Activated naive CD8-positive, alpha-beta T cell treated with anti-CD3 and anti-CD28 coated beads for 36 hours (primary cell): Measurements from ENCODE around the gene AHNAK. TPM values are rescaled to one million over a fixed set of nuclear protein-coding genes. Genes with fewer than 3 reads are reported as not detected.
A peak's percentile ranks its signal among the peaks of the same experiment; 100 is the strongest.
"Not testable (repeated sequence)": the region's sequence is repeated elsewhere in the genome, so short reads cannot be mapped to it uniquely, and the experiment has no call there.

ENCODE experiments used
- DNase-seq: peaks from one replicate; pipeline ENCODE4 v3.0.0; 2021
- H3K27ac Mint-ChIP-seq: one replicate; pipeline ENCODE4 v1.8.0; 2022; ENCODE audit warnings: mild to moderate bottlenecking, moderate library complexity, mixed read lengths
- H3K27me3 Mint-ChIP-seq: one replicate; pipeline ENCODE4 v1.8.0; 2022; ENCODE audit warnings: mild to moderate bottlenecking, mixed read lengths
- H3K36me3 Mint-ChIP-seq: one replicate; pipeline ENCODE4 v1.8.0; 2021; ENCODE audit warnings: mild to moderate bottlenecking, mixed read lengths
- H3K4me1 Mint-ChIP-seq: one replicate; pipeline ENCODE4 v1.8.0; 2021; ENCODE audit warnings: mixed read lengths
- H3K4me3 Mint-ChIP-seq: one replicate; pipeline ENCODE4 v1.8.0; 2022; ENCODE audit warnings: mild to moderate bottlenecking, moderate library complexity, mixed read lengths
- H3K9me3 Mint-ChIP-seq: one replicate; pipeline ENCODE4 v1.8.0; 2022; ENCODE audit warnings: mixed read lengths
- total RNA-seq, 2 experiments: library from RNA; stranded (reverse); gene quantifications; one replicate each; pipeline ENCODE4 v1.2.3, GENCODE V29; 2021

AHNAK gene, protein sequence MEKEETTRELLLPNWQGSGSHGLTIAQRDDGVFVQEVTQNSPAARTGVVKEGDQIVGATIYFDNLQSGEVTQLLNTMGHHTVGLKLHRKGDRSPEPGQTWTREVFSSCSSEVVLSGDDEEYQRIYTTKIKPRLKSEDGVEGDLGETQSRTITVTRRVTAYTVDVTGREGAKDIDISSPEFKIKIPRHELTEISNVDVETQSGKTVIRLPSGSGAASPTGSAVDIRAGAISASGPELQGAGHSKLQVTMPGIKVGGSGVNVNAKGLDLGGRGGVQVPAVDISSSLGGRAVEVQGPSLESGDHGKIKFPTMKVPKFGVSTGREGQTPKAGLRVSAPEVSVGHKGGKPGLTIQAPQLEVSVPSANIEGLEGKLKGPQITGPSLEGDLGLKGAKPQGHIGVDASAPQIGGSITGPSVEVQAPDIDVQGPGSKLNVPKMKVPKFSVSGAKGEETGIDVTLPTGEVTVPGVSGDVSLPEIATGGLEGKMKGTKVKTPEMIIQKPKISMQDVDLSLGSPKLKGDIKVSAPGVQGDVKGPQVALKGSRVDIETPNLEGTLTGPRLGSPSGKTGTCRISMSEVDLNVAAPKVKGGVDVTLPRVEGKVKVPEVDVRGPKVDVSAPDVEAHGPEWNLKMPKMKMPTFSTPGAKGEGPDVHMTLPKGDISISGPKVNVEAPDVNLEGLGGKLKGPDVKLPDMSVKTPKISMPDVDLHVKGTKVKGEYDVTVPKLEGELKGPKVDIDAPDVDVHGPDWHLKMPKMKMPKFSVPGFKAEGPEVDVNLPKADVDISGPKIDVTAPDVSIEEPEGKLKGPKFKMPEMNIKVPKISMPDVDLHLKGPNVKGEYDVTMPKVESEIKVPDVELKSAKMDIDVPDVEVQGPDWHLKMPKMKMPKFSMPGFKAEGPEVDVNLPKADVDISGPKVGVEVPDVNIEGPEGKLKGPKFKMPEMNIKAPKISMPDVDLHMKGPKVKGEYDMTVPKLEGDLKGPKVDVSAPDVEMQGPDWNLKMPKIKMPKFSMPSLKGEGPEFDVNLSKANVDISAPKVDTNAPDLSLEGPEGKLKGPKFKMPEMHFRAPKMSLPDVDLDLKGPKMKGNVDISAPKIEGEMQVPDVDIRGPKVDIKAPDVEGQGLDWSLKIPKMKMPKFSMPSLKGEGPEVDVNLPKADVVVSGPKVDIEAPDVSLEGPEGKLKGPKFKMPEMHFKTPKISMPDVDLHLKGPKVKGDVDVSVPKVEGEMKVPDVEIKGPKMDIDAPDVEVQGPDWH (N-terminal part only)
- total RNA-seq, result 10 to 100 TPM; 12.3 to 12.5 TPM

DNA sequence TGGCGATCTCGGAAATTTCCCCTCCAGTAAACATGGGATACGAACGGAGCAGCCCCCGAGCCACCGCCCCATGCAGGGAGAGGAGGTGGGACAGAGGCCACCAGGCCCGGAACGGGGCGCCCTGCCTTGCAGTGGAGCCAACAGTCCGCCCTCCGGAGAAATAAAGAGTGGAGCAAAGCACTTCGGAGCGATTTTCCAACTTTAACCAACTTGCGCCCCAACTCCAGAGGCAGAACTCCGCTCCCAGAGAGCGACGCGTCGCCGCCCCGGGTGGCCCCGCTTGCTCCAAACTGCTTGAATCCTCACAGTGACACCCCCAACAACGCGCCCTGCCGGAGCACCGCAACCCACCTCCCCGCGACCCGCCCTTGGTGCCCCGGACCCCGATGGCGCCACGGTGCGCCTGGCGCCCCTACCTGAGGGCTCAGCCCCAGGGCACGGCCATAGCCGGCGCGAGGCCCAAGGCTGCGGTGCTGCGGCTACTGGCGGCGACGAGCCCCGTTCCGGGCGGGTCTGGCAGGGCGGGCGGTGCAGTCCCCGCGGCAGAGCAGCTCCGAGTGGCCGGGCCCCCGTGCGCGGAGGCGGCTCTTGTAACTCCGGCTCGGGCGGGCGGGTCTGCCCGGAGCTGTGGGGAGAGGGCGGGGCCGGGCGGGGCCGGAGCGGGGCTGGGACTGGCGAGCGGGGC, at the start of gene AHNAK:
Gene AHNAK, minus strand, starts transcription at position 563 of the 685 bp plus-strand sequence. CDS start 10,708 bp downstream, outside the sequence.
- peak; percentile 78 for DNase-seq
- Mint-ChIP-seq H3K36me3 (no peaks in the 10 kb centered on the region), H3K9me3 (no peaks in the 10 kb centered on the region), H3K27ac (peak within 1 kb of the TSS; percentile 54), H3K4me1 (peaks cover 59% of the 10 kb centered on the region), H3K4me3 (peak within 1 kb of the TSS; percentile 88), H3K27me3 (peaks cover 5% of the 10 kb centered on the region)

DNA sequence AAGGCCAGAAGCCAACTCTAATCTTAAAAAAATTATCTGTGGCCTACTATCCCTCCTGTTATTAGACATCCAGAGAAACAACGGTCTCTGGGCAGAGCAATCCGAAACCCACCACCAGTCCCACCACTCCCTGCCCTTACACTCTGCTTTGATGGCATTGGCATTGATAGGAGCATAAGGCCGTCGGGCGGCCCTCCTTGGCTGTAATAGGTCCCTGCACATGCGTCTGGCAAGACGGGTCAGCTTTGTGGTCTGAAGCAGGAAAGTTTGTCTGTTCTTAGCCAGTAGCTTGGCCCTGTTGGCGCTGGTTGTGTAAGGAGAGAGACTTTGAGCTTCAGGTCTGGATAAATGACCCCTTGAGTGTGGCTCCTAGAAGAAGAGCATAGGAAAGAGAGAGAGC, 48.5 kb upstream of the AHNAK start:
- Mint-ChIP-seq H3K4me1 (peaks cover 54% of the 10 kb centered on the region), H3K36me3 (peaks cover 68% of the 10 kb centered on the region), H3K27ac (peak overlapping the region; percentile 2), H3K4me3 (no peak overlapping the region), H3K9me3 (peaks cover 1% of the 10 kb centered on the region), H3K27me3 (no peaks in the 10 kb centered on the region)
- no peak for DNase-seq

DNA sequence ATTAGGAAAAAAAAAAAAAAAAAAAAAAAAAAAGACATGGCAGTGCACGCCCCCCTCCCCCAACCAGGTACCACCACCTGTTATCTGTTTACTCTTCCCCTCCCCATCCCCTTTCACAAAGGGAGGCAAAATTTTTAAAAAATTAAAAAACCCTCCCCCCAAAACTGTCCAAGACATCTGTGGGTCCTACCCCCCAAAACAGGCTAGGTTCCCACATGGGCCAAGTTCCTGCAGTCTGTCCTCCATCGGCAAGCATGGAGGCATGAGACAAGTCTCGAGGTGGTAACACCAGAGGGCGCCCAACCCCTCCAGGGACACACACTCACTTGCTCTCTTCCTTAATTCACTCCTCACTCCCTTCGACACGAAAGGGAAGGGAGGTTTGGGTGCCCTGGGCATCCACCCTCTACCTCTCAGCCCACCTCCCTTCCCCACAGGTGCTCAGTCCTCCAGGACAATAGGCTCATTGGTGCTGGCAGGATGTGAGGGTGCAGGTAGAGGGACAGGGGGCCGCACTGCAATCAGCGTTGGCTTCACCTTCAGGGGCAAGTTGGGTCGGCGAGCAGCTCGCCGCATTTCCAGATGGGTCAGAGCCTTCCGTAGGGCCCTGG, 46.9 kb upstream of the AHNAK start:
- Mint-ChIP-seq H3K27me3 (no peaks in the 10 kb centered on the region), H3K4me3 (peak overlapping the region; percentile 69), H3K27ac (peak overlapping the region; percentile 91), H3K4me1 (peaks cover 50% of the 10 kb centered on the region), H3K36me3 (peaks cover 56% of the 10 kb centered on the region), H3K9me3 (no peaks in the 10 kb centered on the region)
- DNase-seq, result peak; percentile 73

DNA sequence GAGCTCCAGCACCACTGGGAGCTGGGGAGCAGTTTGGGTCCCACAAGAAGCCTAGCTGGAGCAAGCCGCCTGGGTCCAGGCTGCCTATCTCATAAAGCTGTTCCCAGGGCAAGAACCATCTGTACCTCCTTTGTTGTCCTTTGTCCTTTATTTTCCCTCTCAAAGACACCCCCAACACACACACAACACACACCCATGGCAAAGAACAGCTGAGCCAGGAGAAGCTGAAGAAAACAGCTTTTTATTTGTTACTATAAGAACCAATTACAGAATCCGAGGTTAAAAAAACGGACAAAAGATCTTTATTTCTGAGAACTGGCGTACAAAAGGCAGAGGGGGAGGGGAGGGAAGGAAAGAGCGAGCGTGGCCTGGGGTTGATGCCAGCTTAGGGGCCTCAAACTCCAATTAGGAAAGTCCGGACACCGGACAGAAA, 46.4 kb upstream of the AHNAK start:
- Mint-ChIP-seq H3K9me3 (no peaks in the 10 kb centered on the region), H3K36me3 (peaks cover 51% of the 10 kb centered on the region), H3K27me3 (no peaks in the 10 kb centered on the region), H3K4me1 (peaks cover 48% of the 10 kb centered on the region), H3K4me3 (no peak overlapping the region), H3K27ac (peak overlapping the region; percentile 98)
- no peak for DNase-seq

DNA sequence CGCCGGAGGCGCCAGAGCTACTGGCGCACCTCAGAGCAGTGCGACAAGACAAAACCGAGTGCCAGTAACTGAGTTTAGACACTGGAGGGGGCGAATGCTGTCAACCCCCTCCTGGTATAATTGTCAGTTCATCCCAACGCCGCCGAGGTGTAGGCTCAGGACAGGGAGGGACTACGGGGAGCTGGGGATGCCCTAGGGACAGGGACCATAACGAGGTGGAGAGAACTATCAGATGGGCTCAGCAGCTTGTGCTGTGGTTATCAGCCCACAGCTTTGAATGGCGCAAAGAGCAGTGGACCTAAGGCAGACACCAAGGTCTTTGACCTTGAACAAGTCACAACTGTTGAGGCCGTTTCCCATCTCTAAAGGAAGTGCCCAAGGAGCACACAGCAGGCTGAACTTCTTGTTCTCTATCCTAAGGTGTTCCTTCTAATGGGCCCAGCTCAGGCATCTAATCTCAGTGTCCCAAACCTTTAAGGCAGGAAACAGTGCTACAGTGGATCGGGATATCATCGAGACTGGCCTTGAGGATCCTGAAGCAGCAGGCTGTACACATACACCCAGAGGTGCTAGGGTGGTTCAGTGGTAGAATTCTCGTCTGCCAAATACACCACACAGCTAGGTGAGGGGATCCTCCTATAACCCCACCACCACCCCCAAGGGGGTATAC, 45.7 kb upstream of the AHNAK start:
- H3K9me3 Mint-ChIP-seq, result no peaks in the 10 kb centered on the region
- peak overlapping the region; percentile 97 for H3K4me3 Mint-ChIP-seq
- no peaks in the 10 kb centered on the region for H3K27me3 Mint-ChIP-seq
- H3K27ac Mint-ChIP-seq, result peak overlapping the region; percentile 98
- DNase-seq, result no peak
- H3K4me1 Mint-ChIP-seq, result peaks cover 45% of the 10 kb centered on the region
- peaks cover 48% of the 10 kb centered on the region for H3K36me3 Mint-ChIP-seq

DNA sequence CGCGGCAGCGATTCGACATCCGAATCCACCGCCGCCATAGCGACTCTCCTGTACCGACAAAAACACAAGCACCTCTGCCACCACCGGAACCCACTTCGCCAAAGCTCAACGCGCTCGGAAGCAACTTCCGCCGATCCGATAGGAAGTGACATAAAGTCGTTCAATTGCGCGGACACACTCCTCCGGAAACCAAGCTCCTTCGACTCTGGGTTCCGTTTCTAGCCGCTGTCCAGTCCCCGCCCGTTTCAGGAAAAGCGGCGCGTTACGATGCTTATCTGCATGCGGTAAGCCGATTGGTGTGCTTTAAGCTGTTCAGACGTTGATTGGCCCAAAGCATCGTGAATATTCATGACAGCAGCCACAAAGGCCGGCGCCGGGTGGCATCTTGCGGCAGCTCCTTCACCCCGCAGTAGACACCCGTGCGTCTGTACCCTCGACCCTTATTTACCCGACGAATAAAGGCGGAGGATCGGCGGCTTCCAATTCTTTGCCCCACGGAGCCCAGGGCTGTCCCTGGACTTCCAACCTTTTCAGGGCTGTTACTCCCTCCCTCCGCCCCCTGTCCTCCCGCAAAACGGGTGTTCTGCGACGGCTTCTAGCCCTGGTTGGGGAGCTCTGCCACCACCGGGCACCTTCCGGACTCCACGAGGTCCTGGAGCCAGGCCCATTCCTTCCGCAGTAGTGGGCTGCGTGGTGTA, 45.0 kb upstream of the AHNAK start, which contains the start of gene TUT1:
Gene TUT1, minus strand, starts transcription at position 76 of the 698 bp plus-strand sequence. Its CDS starts 38 bp downstream, at position 38.
- H3K9me3 Mint-ChIP-seq, result no peaks in the 10 kb centered on the region
- H3K27me3 Mint-ChIP-seq, result no peaks in the 10 kb centered on the region
- H3K4me3 Mint-ChIP-seq, result peak within 1 kb of the TSS; percentile 97
- DNase-seq, result peak; percentile 94
- peaks cover 45% of the 10 kb centered on the region for H3K4me1 Mint-ChIP-seq
- H3K36me3 Mint-ChIP-seq, result peaks cover 47% of the 10 kb centered on the region
- H3K27ac Mint-ChIP-seq, result peak within 1 kb of the TSS; percentile 98

DNA sequence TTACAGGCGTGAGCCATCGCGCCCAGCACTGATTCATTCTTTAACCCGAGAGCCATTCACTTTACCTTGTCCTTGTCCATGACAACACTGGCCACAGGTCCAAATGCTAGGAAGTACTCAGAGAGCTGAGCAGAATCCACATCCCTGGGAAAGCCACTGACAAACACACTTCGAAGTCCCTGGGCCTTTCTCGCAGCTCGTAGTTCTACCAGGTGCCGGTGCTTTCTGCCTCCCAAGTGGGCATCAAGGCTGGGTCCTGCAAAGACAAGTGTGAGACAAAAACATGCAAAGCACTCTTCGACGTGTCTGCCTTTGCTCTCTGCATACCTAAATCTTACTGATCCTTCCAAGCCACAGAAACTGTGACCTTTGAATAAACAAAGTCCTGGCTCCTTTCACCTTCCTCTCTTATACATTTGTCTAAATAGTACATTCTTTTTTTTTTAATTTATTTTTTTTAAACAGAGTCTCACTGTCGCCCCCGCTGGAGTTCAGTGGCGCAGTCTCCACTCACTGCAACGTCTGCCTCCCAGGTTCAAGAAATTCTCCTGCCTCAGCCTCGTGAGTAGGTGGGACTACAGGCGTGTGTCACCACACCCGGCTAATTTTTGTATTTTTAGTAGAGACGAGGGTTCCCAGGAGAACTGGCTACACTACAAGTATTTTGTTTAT, 42.5 kb upstream of the AHNAK start:
- Mint-ChIP-seq H3K4me3 (peak overlapping the region; percentile 97), H3K27ac (peak overlapping the region; percentile 52), H3K9me3 (no peaks in the 10 kb centered on the region), H3K36me3 (peaks cover 37% of the 10 kb centered on the region), H3K4me1 (peaks cover 45% of the 10 kb centered on the region), H3K27me3 (no peaks in the 10 kb centered on the region)
- DNase-seq, result peak; percentile 31

DNA sequence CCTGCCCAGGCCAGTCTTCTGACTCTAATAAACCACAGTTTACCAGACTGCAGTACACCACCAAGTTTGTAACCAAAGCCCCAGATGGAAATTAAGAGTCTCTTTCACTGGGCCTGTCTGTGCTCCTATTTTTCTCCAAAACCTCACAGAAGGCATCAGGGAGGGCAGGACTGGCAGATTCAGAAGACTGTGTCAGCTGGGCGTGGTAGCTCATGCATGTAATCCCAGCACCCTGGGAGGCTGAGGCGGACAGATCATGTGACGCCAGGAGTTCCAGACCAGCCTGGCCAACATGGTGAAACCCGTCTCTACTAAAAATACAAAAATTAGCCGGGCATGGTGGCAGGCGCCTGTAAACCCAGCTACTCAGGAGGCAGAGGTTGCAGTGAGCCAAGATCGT, 38.8 kb upstream of the AHNAK start:
- not testable (repeated sequence) for H3K4me3 Mint-ChIP-seq, H3K9me3 Mint-ChIP-seq, DNase-seq, H3K27me3 Mint-ChIP-seq, H3K27ac Mint-ChIP-seq
- Mint-ChIP-seq H3K36me3 (peaks cover 19% of the 10 kb centered on the region), H3K4me1 (peaks cover 26% of the 10 kb centered on the region)

DNA sequence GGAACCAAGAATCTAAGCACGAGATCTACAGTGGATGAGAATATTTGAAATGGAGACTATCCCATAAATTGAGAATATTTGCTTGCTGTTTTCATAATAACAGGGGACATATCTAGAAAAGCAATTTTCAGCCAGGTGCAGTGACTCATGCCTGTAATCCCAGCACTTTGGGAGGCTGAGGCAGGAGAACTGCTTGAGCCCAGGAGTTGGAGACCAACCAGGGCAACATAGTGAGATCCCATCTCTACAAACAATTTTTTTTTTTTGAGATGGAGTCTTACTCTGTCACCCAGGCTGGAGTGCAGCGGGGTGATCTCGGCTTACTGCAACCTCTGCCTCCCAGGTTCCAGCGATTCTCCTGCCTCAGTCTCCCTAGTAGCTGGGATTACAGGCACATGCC, 35.1 kb upstream of the AHNAK start:
- Mint-ChIP-seq H3K36me3 (peaks cover 14% of the 10 kb centered on the region), H3K4me1 (peaks cover 11% of the 10 kb centered on the region)
- not testable (repeated sequence) for DNase-seq, H3K9me3 Mint-ChIP-seq, H3K27me3 Mint-ChIP-seq, H3K4me3 Mint-ChIP-seq, H3K27ac Mint-ChIP-seq

DNA sequence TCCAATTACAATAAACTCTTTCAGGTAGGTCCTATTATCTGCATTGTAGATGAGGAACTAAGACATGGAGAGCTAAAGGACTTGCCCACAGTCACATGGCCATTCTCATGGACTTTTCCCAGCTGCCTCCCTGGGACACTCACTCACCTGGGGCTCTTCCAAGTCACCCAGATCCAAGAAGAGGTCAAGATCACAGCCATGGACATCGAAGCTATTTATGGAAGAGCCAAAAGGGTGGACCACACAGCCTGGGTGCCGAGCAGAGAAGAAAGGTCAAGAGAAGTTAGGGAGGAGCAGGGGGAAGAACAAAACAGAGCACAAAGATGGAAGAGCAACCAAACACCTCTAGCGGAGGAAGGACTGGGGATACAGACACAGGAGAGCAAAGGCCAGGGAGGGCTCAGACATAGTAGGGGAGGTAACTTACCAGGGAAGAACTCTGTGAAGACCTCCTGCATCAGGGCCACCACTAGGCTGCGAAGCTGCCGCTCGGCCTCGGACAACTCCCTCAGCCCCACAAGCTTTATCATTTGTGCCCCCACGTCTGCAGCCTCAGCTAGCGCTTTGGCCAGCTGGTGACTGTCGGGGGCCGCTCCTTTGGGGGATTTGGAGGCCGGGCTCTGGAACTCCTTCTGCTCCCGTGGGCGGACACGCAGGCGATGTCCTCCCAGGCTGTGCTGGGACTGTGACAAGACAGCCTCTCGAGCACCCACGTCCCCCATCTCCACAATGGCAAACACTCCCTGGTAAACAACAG, 34.5 kb upstream of the AHNAK start:
- Mint-ChIP-seq H3K4me1 (peaks cover 8% of the 10 kb centered on the region), H3K27me3 (no peaks in the 10 kb centered on the region), H3K4me3 (no peak overlapping the region), H3K36me3 (peaks cover 14% of the 10 kb centered on the region), H3K27ac (no peak overlapping the region), H3K9me3 (no peaks in the 10 kb centered on the region)
- DNase-seq, result no peak

DNA sequence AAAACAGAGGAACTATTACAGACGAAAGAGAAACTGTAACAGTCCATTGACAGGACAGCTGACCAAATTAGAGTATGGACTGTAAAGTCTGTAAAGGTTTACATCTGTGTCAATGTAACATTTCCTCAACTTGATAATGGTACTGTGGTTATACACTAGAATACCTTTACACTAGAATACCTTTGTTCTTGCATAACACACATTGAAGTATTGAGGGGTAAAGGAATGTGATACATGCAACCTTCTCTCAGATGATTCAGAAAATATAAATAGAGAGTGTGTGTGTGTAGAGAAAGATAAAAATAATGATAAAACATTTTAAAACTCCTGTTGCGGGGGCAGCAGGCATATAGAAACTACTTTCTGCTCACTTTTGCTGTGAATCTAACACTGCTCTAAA, 32.6 kb upstream of the AHNAK start:
- H3K27ac Mint-ChIP-seq, result no peak overlapping the region
- no peaks in the 10 kb centered on the region for H3K9me3 Mint-ChIP-seq
- no peak for DNase-seq
- H3K36me3 Mint-ChIP-seq, result peaks cover 15% of the 10 kb centered on the region
- no peaks in the 10 kb centered on the region for H3K27me3 Mint-ChIP-seq
- H3K4me3 Mint-ChIP-seq, result no peak overlapping the region
- H3K4me1 Mint-ChIP-seq, result peaks cover 15% of the 10 kb centered on the region

DNA sequence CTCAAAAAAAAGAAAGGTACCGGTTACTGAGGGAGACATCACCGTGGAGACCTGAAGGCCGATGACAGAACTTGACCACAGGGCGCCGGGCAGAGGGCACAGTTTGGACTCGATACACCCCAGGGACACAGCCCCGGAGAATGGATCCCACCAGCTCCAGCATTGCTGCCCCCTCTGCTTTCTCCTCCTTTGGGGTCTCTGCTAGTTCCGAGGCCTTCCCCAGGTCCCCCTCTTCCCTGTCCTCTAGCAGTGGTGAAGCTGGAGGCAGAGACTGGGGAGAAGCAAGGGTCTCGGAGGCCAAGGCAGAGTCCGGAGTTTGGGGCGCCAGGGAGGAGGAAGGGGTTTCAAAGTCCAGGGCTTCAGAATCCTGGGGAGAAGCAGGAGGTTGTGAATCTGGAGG, 31.9 kb upstream of the AHNAK start:
- Mint-ChIP-seq H3K36me3 (peaks cover 20% of the 10 kb centered on the region), H3K27me3 (no peaks in the 10 kb centered on the region), H3K27ac (peak overlapping the region; percentile 38), H3K9me3 (no peaks in the 10 kb centered on the region), H3K4me1 (peaks cover 12% of the 10 kb centered on the region), H3K4me3 (no peak overlapping the region)
- no peak for DNase-seq
